Peyer's patch (tissue), 4 donors: Measurements from ENCODE around the gene AJM1.

Source experiments
- POLR2A ChIP-seq, 2 donors: fragments of 450-650 bp; IDR thresholded peaks; one replicate each; pipeline ENCODE4 v1.5.1; 2017; ENCODE audit warnings: antibody characterized with exemption in 2 of 2, mild to moderate bottlenecking in 2 of 2, moderate library complexity in 2 of 2
- TF ChIP-seq, protein P1 (sequence below), 6 experiments: fragments of 450-650 bp in 4 of 6; fragments of 200-600 bp in 2 of 6; sonication (generic) in 1 of 6; IDR thresholded peaks; one replicate each; pipeline ENCODE4 v1.5.1; 2017 to 2019; ENCODE audit warnings: antibody characterized with exemption in 6 of 6, mild to moderate bottlenecking in 3 of 6, moderate library complexity in 1 of 6

DNA sequence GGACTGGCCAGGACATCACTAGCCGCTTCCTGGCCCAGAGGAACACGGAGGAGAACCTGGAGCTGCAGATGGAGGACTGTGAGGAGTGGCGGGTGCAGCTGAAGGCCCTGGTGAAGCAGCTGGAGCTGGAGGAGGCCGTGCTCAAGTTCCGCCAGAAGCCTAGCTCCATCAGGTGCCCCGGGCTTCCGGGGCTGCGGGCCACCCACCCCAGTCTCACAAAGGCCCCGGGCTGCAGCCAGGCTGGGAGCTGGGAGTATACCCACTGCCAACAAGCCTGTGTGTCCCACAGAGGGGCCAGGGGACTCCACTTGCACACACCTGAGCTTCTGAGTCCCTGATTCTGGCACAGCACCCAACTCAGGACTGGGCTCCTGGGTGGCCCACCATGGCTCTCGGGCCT is 36.2 kb upstream of the AJM1 start:
- TF ChIP-seq, protein P1, sequence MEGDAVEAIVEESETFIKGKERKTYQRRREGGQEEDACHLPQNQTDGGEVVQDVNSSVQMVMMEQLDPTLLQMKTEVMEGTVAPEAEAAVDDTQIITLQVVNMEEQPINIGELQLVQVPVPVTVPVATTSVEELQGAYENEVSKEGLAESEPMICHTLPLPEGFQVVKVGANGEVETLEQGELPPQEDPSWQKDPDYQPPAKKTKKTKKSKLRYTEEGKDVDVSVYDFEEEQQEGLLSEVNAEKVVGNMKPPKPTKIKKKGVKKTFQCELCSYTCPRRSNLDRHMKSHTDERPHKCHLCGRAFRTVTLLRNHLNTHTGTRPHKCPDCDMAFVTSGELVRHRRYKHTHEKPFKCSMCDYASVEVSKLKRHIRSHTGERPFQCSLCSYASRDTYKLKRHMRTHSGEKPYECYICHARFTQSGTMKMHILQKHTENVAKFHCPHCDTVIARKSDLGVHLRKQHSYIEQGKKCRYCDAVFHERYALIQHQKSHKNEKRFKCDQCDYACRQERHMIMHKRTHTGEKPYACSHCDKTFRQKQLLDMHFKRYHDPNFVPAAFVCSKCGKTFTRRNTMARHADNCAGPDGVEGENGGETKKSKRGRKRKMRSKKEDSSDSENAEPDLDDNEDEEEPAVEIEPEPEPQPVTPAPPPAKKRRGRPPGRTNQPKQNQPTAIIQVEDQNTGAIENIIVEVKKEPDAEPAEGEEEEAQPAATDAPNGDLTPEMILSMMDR (IDR thresholded peaks at IDR 0.05): no peak
- TF ChIP-seq POLR2A (IDR thresholded peaks at IDR 0.05): no peak
